ENCODE results near the gene IGF2BP1.

IGF2BP1 gene

GRCh38 chr17:48995974-48996721, 1.0 kb upstream of the IGF2BP1 start:
- peak overlapping the region; percentile 96 for H3K27ac ChIP-seq (replicated peaks)
- peak in 1 of 2 experiments; percentile 28 for DNase-seq (ENCODE audit: low read depth in 1 of 2, low spot score in 1 of 2)
- H3K27me3 ChIP-seq (ENCODE audit: insufficient read depth, poor library complexity, severe bottlenecking): peaks cover 29% of the 10 kb centered on the region
- no peak for TF ChIP-seq CTCF (IDR thresholded peaks at IDR 0.05; ENCODE audit: insufficient read depth, low read length)
- TF ChIP-seq, protein P1, sequence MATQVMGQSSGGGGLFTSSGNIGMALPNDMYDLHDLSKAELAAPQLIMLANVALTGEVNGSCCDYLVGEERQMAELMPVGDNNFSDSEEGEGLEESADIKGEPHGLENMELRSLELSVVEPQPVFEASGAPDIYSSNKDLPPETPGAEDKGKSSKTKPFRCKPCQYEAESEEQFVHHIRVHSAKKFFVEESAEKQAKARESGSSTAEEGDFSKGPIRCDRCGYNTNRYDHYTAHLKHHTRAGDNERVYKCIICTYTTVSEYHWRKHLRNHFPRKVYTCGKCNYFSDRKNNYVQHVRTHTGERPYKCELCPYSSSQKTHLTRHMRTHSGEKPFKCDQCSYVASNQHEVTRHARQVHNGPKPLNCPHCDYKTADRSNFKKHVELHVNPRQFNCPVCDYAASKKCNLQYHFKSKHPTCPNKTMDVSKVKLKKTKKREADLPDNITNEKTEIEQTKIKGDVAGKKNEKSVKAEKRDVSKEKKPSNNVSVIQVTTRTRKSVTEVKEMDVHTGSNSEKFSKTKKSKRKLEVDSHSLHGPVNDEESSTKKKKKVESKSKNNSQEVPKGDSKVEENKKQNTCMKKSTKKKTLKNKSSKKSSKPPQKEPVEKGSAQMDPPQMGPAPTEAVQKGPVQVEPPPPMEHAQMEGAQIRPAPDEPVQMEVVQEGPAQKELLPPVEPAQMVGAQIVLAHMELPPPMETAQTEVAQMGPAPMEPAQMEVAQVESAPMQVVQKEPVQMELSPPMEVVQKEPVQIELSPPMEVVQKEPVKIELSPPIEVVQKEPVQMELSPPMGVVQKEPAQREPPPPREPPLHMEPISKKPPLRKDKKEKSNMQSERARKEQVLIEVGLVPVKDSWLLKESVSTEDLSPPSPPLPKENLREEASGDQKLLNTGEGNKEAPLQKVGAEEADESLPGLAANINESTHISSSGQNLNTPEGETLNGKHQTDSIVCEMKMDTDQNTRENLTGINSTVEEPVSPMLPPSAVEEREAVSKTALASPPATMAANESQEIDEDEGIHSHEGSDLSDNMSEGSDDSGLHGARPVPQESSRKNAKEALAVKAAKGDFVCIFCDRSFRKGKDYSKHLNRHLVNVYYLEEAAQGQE (IDR thresholded peaks at IDR 0.05; ENCODE audit: insufficient replicate concordance, low read depth): no peak
- TF ChIP-seq GABPA (IDR thresholded peaks at IDR 0.05; ENCODE audit: low read depth): no peak
- TF ChIP-seq SPI1 (IDR thresholded peaks at IDR 0.05; ENCODE audit: borderline replicate concordance, low read depth): no peak
- no peak for TF ChIP-seq POLR2AphosphoS5 (IDR thresholded peaks at IDR 0.05; ENCODE audit: low read depth)
- H3K4me3 ChIP-seq (replicated peaks; ENCODE audit: insufficient read depth, low read length): peak overlapping the region; percentile 86

DNA sequence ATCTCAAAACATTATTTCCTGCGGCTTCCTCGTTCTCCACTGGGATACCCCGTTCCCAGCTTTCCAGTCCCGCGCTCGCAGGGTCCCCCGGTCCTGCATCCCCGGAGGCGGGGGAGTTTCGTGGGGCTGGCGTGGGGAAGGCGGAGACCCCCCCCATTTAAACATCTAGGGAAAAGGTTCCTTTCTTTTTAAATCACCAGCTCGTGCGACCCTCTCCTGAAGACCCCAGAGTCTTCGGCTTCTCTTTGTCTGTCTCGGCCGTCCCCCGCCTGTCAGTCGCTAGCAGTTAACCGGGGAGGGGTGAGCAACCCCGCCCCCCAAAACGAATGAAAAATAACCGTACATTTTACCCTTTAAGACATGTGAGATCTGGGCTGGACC, 473 bp upstream of the IGF2BP1 start:
- peaks cover 29% of the 10 kb centered on the region for H3K27me3 ChIP-seq (ENCODE audit: insufficient read depth, poor library complexity, severe bottlenecking)
- H3K27ac ChIP-seq (replicated peaks): peak overlapping the region; percentile 96
- TF ChIP-seq GABPA (IDR thresholded peaks at IDR 0.05; ENCODE audit: low read depth) (no peak), CTCF (IDR thresholded peaks at IDR 0.05; ENCODE audit: insufficient read depth, low read length) (no peak)
- no peak for DNase-seq (ENCODE audit: low read depth in 1 of 2, low spot score in 1 of 2)
- peak overlapping the region; percentile 86 for H3K4me3 ChIP-seq (replicated peaks; ENCODE audit: insufficient read depth, low read length)

GRCh38 chr17:48997827-48998586, 822 bp downstream of the IGF2BP1 start:
- H3K4me3 ChIP-seq (replicated peaks; ENCODE audit: insufficient read depth, low read length): peak overlapping the region; percentile 86
- H3K27me3 ChIP-seq (ENCODE audit: insufficient read depth, poor library complexity, severe bottlenecking): peaks cover 27% of the 10 kb centered on the region
- H3K27ac ChIP-seq (replicated peaks): peak overlapping the region; percentile 96
- TF ChIP-seq SPI1 (IDR thresholded peaks at IDR 0.05; ENCODE audit: borderline replicate concordance, low read depth) (peak; percentile 14; the same call in 1 of the 2 replicates), GABPA (IDR thresholded peaks at IDR 0.05; ENCODE audit: low read depth) (peak; percentile 67; the same call in 1 of the 2 replicates), POLR2AphosphoS5 (IDR thresholded peaks at IDR 0.05; ENCODE audit: low read depth) (no peak; the same call in 1 of the 2 replicates)
- peak in 1 of 2 experiments; percentile 56 for DNase-seq (ENCODE audit: low read depth in 1 of 2, low spot score in 1 of 2)

DNA sequence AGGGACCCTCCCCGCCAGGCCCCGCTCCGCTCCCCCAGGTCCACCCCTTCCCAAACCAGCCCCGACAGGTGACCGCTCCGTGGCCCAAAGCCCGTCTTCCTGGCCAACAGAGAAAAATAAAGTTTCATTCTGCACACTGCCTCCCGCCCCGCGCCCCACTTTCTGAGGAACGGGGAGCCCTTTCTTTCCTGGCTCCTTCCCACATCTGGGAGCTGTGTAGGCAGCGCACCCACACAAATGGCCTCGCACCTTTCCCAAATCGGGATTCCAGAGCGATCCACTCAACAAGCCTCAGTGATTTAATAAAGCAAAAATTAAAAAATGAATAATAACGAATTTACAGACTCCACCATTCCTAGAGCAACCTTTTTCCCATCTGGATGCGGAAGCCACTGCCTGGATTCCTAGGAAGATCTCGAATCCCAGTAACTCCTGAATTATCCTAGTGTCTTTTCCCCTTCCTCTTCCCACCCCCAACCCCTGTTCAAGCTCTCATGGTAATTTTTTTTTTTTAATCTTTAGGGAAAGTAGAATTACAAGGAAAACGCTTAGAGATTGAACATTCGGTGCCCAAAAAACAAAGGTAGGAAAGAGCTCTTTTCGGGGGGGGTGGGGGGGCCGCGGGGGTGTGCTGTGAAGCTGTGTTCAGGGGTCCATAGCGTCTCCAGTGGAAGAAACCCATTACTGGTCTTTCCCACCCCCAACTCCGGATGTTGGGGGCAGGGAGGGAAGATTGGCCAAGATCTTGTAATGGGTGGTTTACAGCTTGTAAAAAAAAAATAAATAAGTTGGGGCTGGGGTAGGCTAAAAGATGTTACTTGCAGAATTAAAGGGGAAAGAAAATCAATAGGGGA, 1.6 kb downstream of the IGF2BP1 start:
- Histone ChIP-seq H3K27ac (replicated peaks) (peak overlapping the region; percentile 96), H3K27me3 (ENCODE audit: insufficient read depth, poor library complexity, severe bottlenecking) (peaks cover 21% of the 10 kb centered on the region), H3K4me3 (replicated peaks; ENCODE audit: insufficient read depth, low read length) (peak overlapping the region; percentile 86)
- DNase-seq (ENCODE audit: low read depth in 1 of 2, low spot score in 1 of 2): peak in 1 of 2 experiments; percentile 53
- TF ChIP-seq SPI1 (IDR thresholded peaks at IDR 0.05; ENCODE audit: borderline replicate concordance, low read depth): no peak

- TF ChIP-seq POLR2AphosphoS5 (IDR thresholded peaks at IDR 0.05; ENCODE audit: low read depth) (no peak), SPI1 (IDR thresholded peaks at IDR 0.05; ENCODE audit: borderline replicate concordance, low read depth) (no peak), GABPA (IDR thresholded peaks at IDR 0.05; ENCODE audit: low read depth) (no peak), CTCF (IDR thresholded peaks at IDR 0.05; ENCODE audit: insufficient read depth, low read length) (no peak)
- TF ChIP-seq, protein P1 (IDR thresholded peaks at IDR 0.05; ENCODE audit: insufficient replicate concordance, low read depth): no peak
- Histone ChIP-seq H3K4me3 (replicated peaks; ENCODE audit: insufficient read depth, low read length) (peak overlapping the region; percentile 86; the same call in 1 of the 2 replicates), H3K27ac (replicated peaks) (peak overlapping the region; percentile 96), H3K27me3 (ENCODE audit: insufficient read depth, poor library complexity, severe bottlenecking) (peaks cover under 1% of the 10 kb centered on the region)
- peak; percentile 27 to 77 for DNase-seq (ENCODE audit: low read depth in 1 of 2, low spot score in 1 of 2)
Observed at GRCh38 chr17:49000943-49001342, 3.8 kb downstream of the IGF2BP1 start.

Data from HL-60 (cell line).